ENCODE data around the gene ALG11. TPM values are rescaled to one million over a fixed set of nuclear protein-coding genes. Genes with fewer than 3 reads are reported as not detected.
A peak's percentile ranks its signal among the peaks of the same experiment; 100 is the strongest.

Gene ALG11
- total and polyA plus RNA-seq, 4 donors, result 5.4 to 34.5 (median 11.9) TPM

DNA sequence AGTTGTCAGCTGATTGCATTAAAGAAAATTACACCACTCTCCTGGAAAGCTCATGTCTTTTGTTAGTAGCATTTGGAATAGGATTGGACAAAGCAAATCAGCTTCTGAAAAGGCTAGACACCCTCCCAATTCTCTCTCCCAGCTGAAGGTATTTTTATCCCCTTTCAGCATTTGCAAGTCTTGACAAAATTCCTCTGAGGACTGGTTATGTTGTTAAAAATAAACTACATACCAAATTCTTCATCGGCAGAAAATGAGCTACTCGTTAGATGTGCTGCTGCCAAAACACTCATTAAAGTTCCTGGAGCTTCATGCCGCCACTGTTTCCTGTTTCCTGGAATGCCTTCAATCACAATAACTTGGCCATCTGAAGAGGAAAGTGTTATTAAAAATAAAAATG, 49.4 kb downstream of the ALG11 start:
- H3K9ac ChIP-seq (ENCODE audit: low read depth in 1 of 2, low read length in 2 of 2), result no peak overlapping the region
- no peak overlapping the region for H3K4me3 ChIP-seq (ENCODE audit: low read depth in 1 of 3, low read length in 3 of 3)
- no peaks in the 10 kb centered on the region for H3K4me1 ChIP-seq (ENCODE audit: control insufficient read depth in 4 of 4, insufficient read depth in 4 of 4, low read length in 3 of 4)
- no peaks in the 10 kb centered on the region for H3K36me3 ChIP-seq (ENCODE audit: control insufficient read depth in 4 of 4, insufficient read depth in 3 of 4, low read depth in 1 of 4, low read length in 3 of 4)
- TF ChIP-seq CTCF (IDR thresholded peaks at IDR 0.05; ENCODE audit: low read depth, low read length, missing input control) (no peak), HNF4G (IDR thresholded peaks at IDR 0.05) (no peak)
- H3K9me3 ChIP-seq (ENCODE audit: control insufficient read depth in 4 of 4, low read length in 3 of 4), result peaks cover 0 to 6% (median 4%) of the 10 kb centered on the region in 4 donors
- H3K27me3 ChIP-seq (ENCODE audit: control insufficient read depth in 4 of 4, insufficient read depth in 4 of 4, low read length in 3 of 4), result no peaks in the 10 kb centered on the region
- WGBS, result 72% methylated on average over 3 of the region's 3 CpGs
- no peak overlapping the region for H3K27ac ChIP-seq (ENCODE audit: low read depth in 1 of 2, low read length in 2 of 2)
- DNase-seq (ENCODE audit: low spot score), result no peak

DNA sequence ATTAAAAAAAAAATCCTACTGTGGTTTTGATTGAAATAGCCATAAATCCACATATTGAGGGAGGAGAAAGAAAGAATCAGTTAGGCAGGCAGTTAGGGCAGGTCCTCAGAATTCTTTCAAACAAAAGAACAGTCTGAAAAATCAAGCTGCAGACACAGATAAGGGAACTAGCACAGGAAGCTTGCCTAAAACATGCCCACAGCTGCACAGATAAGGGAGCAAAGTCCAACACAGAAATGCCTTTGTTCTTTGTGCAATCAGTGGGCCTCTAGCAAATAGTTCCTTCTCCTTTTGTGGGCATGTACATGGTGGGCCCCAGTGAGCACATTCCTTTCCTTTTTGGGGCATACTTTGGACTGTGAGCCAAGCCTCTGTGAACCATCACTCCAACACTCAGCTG, 55.0 kb downstream of the ALG11 start:
- no peak for DNase-seq (ENCODE audit: low spot score)
- TF ChIP-seq, protein P1, sequence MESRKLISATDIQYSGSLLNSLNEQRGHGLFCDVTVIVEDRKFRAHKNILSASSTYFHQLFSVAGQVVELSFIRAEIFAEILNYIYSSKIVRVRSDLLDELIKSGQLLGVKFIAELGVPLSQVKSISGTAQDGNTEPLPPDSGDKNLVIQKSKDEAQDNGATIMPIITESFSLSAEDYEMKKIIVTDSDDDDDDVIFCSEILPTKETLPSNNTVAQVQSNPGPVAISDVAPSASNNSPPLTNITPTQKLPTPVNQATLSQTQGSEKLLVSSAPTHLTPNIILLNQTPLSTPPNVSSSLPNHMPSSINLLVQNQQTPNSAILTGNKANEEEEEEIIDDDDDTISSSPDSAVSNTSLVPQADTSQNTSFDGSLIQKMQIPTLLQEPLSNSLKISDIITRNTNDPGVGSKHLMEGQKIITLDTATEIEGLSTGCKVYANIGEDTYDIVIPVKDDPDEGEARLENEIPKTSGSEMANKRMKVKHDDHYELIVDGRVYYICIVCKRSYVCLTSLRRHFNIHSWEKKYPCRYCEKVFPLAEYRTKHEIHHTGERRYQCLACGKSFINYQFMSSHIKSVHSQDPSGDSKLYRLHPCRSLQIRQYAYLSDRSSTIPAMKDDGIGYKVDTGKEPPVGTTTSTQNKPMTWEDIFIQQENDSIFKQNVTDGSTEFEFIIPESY (IDR thresholded peaks at IDR 0.05), result no peak
- no peak for TF ChIP-seq RAD21 (IDR thresholded peaks at IDR 0.05)
- TF ChIP-seq TAF1 (conservative IDR thresholded peaks at IDR 0.05), result no peak
- TF ChIP-seq CTCF (IDR thresholded peaks at IDR 0.05; ENCODE audit: low read depth, low read length, missing input control), result no peak
- TF ChIP-seq EGR1 (IDR thresholded peaks at IDR 0.05; ENCODE audit: low read depth in 2 of 2), result no peak
- TF ChIP-seq HNF4A (conservative IDR thresholded peaks at IDR 0.05), result no peak
- no peak for TF ChIP-seq YY1 (IDR thresholded peaks at IDR 0.05)
- no peak for TF ChIP-seq ATF3 (IDR thresholded peaks at IDR 0.05)
- TF ChIP-seq HNF4G (IDR thresholded peaks at IDR 0.05), result no peak
- no peak for TF ChIP-seq SP1 (IDR thresholded peaks at IDR 0.05)
- no peak for TF ChIP-seq FOXA2 (IDR thresholded peaks at IDR 0.05)
- no peak for TF ChIP-seq FOXA1 (IDR thresholded peaks at IDR 0.05)
- no peak for TF ChIP-seq NR2F2 (IDR thresholded peaks at IDR 0.05)
- no peak for TF ChIP-seq RXRA (IDR thresholded peaks at IDR 0.05)
- no peak overlapping the region for H3K9ac ChIP-seq (ENCODE audit: low read depth in 1 of 2, low read length in 2 of 2)
- no peaks in the 10 kb centered on the region for H3K36me3 ChIP-seq (ENCODE audit: control insufficient read depth in 4 of 4, insufficient read depth in 3 of 4, low read depth in 1 of 4, low read length in 3 of 4)
- peak overlapping the region in 2 of 3 donors; percentile 31 to 42 for H3K4me3 ChIP-seq (ENCODE audit: low read depth in 1 of 3, low read length in 3 of 3)
- peaks cover 9 to 21% (median 17%) of the 10 kb centered on the region in 4 donors for H3K9me3 ChIP-seq (ENCODE audit: control insufficient read depth in 4 of 4, low read length in 3 of 4)
- no peaks in the 10 kb centered on the region for H3K4me1 ChIP-seq (ENCODE audit: control insufficient read depth in 4 of 4, insufficient read depth in 4 of 4, low read length in 3 of 4)
- no peaks in the 10 kb centered on the region for H3K27me3 ChIP-seq (ENCODE audit: control insufficient read depth in 4 of 4, insufficient read depth in 4 of 4, low read length in 3 of 4)
- no peak overlapping the region for H3K27ac ChIP-seq (ENCODE audit: low read depth in 1 of 2, low read length in 2 of 2)

Measured in liver (tissue), 9 donors.